HG03060 (cell line): ENCODE data around the gene FAM110D.

ENCODE experiments used
- ATAC-seq: cut with Tn5 transposase; IDR thresholded peaks from one replicate; pipeline ENCODE4 v1.9.1; 2021; ENCODE audit warnings: low read depth, moderate number of reproducible peaks; ENCODE audit not compliant: unreplicated experiment

FAM110D gene

GRCh38 chr1:26158908-26159742, at the start of gene FAM110D:
FAM110D (plus strand) TSS chr1:26159079; CDS start chr1:26161292, 2,213 bp downstream.
- no peak for ATAC-seq

GRCh38 chr1:26109229-26110164, 49.4 kb upstream of the FAM110D start:
- no peak for ATAC-seq

GRCh38 chr1:26110731-26111529, 47.9 kb upstream of the FAM110D start:
- no peak for ATAC-seq

DNA sequence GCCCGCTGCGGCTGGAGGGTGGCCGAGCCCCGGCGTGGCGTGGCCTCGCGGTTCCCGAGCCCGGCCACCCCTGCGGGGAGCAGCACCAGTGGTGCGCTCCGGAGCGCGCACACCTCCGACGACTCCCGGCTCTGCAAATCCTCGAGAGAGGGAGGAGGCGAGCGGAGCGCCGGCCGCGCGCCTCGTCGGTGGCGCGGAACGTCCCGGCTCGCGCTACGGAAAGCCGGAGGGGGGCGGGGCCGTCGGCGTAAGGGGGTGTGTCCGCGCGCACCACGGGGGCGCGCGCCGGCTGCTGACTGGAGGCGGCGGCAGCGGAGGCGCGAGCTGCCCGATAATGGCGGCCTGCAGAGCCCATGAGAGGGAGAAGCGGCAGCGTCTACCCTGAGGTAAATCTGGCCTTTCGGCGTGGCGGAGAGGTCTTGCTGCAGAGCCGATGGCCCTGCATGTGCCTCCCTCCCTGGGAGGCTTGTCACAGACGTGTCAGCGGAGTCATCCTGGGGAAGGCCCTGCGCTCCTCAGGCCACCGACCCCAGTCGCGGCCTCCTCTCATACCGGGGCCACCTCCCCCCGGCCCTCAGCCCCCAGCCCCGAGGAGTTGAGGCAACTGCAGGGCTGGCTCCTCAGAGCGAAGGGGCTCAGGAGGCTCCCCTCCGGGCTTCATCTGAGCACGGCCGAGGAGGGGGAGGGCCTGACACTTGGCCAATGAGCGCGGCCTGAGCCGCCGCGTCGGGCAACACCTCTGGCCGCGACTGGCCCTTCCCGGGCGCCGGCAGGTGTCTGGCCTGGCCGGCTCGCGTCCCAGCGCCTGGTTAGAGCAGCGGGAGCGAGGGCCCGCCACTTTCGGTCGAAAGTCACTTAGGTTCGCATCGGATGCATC, 47.1 kb upstream of the FAM110D start, which contains the start of gene PDIK1L:
Gene PDIK1L, plus strand, starts transcription at position 295 of the 877 bp plus-strand sequence. CDS start 2,485 bp downstream, outside the sequence.
- no peak for ATAC-seq

- ATAC-seq, result no peak
Measured at GRCh38 chr1:26112407-26112775, 46.5 kb upstream of the FAM110D start.

DNA sequence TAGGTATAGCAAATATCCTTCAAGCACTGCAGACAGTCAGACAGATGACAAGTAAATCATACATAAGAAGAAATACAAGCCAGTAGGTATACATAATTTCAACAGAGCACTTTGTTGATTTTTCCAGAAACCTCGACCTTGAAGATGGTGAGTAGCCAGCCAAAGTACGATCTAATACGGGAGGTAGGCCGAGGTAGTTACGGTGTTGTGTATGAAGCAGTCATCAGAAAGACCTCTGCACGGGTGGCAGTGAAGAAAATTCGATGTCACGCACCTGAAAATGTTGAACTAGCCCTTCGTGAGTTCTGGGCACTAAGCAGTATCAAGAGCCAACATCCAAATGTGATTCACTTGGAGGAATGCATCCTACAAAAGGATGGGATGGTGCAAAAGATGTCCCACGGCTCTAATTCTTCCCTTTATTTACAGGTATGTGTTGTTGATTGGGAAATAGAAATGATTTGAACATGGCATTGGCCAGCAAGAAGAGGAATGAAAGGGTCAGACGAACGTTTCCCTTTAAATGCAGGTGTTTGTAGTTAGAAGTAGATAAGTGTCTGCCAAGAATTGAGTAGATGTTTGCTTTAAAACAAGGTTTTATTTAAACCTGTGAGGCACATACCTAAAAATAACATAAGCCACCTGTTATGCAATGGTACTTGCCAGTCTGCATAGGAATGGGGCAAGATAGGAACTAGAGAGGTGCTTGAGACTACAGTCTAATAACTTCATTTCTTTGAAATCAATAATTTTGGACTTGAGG, 44.5 kb upstream of the FAM110D start:
- no peak for ATAC-seq

DNA sequence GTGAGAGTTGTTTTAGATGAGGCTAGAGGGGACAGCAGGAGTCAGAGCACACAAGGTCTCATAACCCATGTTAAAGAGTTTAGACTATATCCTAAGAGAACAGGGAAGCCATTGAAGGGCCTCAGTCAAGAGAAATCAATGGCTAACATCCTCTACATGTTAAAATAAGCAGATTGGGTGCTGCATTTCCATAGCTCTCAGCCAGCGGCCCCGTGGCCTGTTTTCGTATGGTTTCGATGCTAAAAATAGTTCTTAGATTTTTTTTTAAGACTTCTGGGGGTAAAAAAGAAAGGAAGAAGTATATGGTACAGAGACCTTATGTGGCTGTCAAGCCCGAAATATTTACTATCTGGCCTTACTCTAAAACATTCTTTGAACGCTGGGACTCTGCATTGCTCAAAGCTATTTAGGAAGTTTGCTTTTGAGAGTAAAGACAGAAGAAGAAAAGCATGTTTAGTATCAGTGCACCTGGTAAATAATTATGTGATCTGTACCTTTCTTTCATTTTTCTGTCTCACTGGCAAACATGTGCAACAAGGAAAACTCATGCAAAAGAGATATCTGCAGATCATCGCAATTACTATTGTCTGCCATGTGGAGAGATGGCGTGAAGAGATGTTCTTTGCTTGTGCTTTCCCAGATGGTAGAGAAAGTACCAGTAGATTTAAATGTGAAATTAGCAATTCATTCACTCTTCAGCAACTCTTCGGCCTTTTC, 38.8 kb upstream of the FAM110D start:
- no peak for ATAC-seq

DNA sequence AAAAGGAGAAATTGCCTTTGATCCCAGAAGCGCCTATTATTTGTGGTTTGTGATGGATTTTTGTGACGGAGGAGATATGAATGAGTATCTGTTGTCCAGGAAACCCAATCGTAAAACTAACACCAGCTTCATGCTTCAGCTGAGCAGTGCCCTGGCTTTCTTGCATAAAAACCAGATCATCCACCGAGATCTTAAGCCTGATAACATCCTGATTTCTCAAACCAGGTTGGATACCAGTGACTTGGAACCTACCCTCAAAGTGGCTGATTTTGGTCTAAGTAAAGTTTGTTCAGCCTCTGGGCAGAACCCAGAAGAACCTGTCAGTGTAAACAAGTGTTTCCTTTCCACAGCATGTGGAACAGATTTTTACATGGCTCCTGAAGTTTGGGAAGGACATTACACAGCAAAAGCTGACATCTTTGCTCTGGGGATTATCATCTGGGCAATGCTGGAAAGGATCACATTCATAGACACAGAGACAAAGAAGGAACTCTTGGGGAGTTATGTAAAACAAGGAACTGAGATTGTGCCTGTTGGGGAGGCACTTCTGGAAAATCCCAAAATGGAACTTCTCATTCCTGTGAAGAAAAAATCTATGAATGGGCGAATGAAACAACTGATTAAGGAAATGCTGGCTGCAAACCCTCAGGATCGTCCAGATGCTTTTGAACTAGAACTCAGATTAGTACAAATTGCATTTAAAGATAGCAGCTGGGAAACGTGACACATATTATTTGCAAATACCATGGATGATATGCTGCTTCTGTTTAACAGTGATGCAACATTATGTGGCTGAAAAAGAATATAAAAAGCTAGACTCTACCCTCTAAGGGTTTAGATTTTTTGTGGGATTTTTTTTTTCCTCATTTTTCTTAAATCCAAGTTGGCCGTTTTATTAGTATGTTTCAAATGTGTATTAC, 36.8 kb upstream of the FAM110D start:
- ATAC-seq, result no peak

DNA sequence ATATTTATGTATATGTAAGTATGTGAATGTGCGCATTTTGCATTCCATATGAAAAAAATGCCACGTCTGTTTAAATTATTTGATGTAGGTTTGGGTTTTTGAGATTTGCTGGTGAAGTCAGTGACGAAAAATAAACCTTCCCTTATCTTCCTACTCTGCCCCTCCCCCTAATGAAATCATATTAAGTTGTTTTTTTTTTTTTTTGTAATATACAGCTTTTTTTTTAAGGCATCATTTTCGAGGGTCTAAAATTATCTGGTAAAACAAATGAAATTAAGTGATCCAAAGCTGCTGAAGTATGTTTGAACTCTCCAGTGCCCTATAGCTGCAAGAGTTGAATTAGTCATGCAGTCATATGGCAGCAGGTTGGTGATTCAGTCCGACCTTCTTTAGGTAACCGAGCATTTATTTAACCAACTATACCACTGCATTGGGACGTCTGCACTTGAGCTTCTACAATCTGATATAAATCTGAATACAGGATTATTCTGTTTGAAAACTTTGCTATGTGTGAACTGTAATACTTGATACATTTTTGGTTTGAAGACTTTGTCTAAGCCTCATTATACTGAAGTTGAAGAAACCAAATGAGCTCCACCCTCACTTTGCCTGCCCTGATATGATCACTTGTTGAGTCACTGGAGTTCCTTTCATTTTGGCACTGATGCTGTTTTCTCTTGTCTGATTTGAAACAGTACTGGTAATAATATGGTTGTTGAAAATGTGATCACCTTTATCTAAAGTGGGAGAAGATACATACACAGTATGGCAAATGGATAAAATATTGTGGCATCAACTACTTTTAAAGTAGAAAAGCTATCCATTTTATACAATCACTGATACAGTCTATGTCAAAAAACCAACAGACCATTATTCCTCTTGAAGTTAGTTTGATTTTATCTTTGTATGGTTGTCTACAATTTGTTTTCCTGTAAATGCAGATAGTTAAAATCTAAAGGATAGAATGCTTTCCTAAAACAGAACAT, 35.6 kb upstream of the FAM110D start:
- no peak for ATAC-seq

GRCh38 chr1:26124418-26125331, 34.2 kb upstream of the FAM110D start:
- ATAC-seq, result no peak

GRCh38 chr1:26125382-26125781, 33.5 kb upstream of the FAM110D start:
- no peak for ATAC-seq

DNA sequence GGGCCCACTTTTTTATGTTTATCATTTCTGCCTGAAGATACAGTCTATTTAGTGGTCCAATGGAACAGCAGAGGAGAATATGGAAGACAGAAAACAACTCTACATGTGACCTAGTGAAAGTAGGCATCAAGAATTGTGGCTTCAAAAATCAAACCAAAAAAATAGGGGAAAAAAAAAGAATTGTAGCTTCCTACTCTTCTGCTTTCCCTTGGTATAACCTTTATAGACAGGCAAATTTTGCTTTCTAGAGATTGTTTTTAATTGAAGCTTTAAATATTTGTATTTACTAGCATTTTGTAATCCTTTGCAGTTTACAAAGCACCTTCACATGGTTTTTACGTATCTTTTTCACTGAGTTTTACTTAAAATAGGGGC, 32.9 kb upstream of the FAM110D start:
- ATAC-seq, result no peak

DNA sequence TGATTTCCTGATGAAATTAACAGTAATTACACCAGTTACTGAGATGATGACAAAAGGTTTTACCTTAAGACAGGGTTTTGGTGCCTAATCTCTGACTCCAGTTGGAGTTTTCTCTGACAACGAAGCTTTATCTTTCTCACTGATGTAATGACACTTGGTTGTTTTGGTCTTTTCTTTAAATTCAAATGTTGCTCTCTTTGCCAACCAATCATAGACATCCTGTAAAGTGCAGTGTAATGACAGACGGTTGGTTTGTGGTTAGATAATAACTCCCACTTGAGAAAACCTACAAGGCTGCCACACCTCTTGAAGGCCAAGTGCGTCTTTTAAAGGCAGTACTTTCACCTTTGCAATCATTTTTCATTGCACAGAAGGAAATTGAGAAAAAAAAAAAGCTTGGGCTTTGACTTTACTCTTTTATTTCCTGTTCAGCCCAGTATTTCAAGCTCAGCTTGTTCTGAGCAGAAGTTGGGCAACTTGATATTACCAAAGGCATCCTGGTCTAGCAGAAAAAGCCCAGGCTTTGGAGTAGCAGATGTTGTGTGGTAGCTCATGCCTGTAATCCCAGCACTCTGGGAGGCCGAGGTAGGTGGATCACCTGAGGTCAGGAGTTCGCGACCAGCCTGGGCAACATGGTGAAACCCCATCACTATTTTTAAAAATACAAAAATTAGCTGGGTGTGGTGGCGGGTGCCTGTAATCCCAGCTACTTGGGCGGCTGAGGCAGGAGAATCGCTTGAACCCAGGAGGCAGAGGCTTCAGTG, 32.4 kb upstream of the FAM110D start:
- peak; percentile 70 for ATAC-seq
